ENCODE results near the gene GADL1.

DNA sequence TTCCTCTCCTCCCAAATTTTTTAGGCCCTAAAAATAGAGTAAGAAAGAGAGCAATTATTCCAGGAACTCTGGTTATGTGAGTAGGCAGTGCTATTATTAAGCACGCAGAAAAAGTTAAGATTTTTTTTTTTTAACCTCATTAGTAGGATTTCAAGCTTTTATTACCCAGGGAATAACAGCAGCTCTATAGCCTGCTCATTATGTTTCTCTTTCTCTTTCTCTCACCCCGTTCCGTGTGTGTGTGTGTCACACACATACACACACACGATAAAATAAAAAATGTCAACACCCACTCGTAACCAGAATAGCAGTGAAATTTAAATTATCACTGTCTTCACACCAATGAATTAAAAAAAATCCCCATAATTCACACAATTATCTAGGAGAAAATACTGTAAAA is 30.3 kb downstream of the GADL1 start:
- TF ChIP-seq POLR2A (IDR thresholded peaks at IDR 0.05; ENCODE audit: low read length) (no peak), GATA1 (IDR thresholded peaks at IDR 0.05; ENCODE audit: low read depth, low read length) (no peak)
